ENCODE results near the gene SMIM24. TPM values are rescaled to one million over a fixed set of nuclear protein-coding genes. Genes with fewer than 3 reads are reported as not detected.
"Not testable (repeated sequence)": the region's sequence is repeated elsewhere in the genome, so short reads cannot be mapped to it uniquely, and the experiment has no call there.

Gene SMIM24
- total RNA-seq, 4 donors from 2014 or later: 18.7 to 100 (median 85.5) TPM

DNA sequence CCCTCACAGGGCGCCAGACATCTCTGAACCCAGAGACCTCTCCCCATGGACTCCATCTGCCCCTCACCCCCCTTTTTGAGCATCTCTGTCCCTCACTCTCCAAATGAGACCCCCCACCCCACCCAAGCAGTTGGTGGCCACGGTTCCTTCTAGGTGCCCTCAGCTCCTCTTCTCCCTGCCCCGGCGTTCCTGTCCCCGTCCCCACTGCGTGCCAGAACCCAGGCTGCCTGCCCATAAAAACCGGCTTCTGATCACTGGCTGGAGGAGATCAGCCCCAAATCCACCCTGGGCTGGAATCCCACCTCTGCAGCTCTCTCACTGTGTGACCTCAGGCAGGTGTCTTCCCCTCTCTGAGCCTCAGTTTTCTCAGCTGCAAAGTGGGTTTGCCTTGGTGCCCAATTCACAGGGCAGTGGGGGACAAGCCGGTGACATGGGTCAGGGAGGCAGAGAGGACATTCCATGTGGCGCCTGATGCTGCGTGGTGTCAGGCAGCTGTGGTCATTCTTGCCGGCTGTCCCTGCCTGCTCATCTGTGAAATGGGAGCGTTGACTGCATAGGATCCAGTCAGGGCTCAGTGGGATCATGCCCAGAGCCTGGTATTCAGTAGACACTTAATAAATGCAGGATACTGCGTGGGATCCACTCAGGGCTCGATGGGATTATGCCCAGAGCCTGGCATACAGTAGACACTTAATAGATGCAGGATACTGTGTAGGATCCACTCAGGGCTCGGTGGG, 25.5 kb downstream of the SMIM24 start:
- Histone ChIP-seq H3K4me1 (peaks cover 17 to 37% (median 31%) of the 10 kb centered on the region in 4 donors), H3K9me3 (no peaks in the 10 kb centered on the region), H3K36me3 (peaks cover 0 to 40% (median 4%) of the 10 kb centered on the region in 4 donors), H3K4me3 (no peak overlapping the region), H3K27ac (peak overlapping the region in 2 of 4 donors; percentile 43 to 87), H3K27me3 (no peaks in the 10 kb centered on the region)
- in situ Hi-C loops (cut with MboI; ENCODE audit: low pct_ligation_motif_present in 1 of 4, low pct_unique_long_range_greater_than_20kb in 1 of 4, low sequenced_read_pairs in 3 of 4): no loop called here
- TF ChIP-seq, protein P1, sequence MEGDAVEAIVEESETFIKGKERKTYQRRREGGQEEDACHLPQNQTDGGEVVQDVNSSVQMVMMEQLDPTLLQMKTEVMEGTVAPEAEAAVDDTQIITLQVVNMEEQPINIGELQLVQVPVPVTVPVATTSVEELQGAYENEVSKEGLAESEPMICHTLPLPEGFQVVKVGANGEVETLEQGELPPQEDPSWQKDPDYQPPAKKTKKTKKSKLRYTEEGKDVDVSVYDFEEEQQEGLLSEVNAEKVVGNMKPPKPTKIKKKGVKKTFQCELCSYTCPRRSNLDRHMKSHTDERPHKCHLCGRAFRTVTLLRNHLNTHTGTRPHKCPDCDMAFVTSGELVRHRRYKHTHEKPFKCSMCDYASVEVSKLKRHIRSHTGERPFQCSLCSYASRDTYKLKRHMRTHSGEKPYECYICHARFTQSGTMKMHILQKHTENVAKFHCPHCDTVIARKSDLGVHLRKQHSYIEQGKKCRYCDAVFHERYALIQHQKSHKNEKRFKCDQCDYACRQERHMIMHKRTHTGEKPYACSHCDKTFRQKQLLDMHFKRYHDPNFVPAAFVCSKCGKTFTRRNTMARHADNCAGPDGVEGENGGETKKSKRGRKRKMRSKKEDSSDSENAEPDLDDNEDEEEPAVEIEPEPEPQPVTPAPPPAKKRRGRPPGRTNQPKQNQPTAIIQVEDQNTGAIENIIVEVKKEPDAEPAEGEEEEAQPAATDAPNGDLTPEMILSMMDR (IDR thresholded peaks at IDR 0.05): no peak
- TF ChIP-seq POLR2AphosphoS5 (IDR thresholded peaks at IDR 0.05) (no peak), POLR2A (IDR thresholded peaks at IDR 0.05) (no peak), EP300 (IDR thresholded peaks at IDR 0.05; ENCODE audit: low read depth) (no peak)
- DNase-seq: no peak
- 94 to 95% methylated on average over 3 to 15 of the region's 15 CpGs for WGBS, 2 donors (ENCODE audit: low coverage in 1 of 2)
- intact Hi-C loops (cut with DNase I; ENCODE audit: low total_unique reads): no loop called here

DNA sequence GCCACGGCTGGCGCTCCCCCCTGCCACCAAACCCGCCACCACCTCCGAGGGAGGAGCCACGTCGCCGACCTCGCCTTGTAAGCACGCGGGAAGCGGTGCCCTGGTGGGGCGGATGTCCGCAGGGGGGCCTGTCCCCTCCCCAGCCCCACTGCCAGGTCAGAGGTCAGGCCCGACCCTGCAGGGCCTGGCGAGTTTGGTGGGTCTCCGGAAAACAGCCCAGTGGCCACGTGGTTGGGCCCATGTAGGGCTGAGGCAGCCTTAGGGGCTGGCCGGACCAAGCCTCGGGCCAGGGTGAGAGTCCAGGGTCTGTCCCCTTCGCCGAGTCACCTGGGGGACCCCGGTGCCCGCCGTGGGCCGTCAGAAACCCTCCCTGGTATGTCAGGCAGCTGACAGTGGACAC, 26.5 kb downstream of the SMIM24 start:
- in situ Hi-C loops (cut with MboI; ENCODE audit: low pct_ligation_motif_present in 1 of 4, low pct_unique_long_range_greater_than_20kb in 1 of 4, low sequenced_read_pairs in 3 of 4) (no loop called here), intact Hi-C loops (cut with DNase I; ENCODE audit: low total_unique reads) (no loop called here)
- peaks cover 15 to 29% (median 23%) of the 10 kb centered on the region in 4 donors for H3K4me1 ChIP-seq
- TF ChIP-seq POLR2AphosphoS5 (IDR thresholded peaks at IDR 0.05) (no peak), POLR2A (IDR thresholded peaks at IDR 0.05) (no peak), EP300 (IDR thresholded peaks at IDR 0.05; ENCODE audit: low read depth) (no peak)
- TF ChIP-seq, protein P1 (IDR thresholded peaks at IDR 0.05): no peak
- peak overlapping the region in 3 of 4 donors; percentile 27 to 69 (median 43) for H3K27ac ChIP-seq
- H3K36me3 ChIP-seq: peaks cover 0 to 48% (median 6%) of the 10 kb centered on the region in 4 donors
- H3K27me3 ChIP-seq: no peaks in the 10 kb centered on the region
- H3K9me3 ChIP-seq: no peaks in the 10 kb centered on the region
- H3K4me3 ChIP-seq: no peak overlapping the region
- DNase-seq: no peak
- WGBS, 2 donors (ENCODE audit: low coverage in 1 of 2): 79% methylated on average over 25 of the region's 25 CpGs; no CpG with 5 or more reads in 1 of the 2 donors

DNA sequence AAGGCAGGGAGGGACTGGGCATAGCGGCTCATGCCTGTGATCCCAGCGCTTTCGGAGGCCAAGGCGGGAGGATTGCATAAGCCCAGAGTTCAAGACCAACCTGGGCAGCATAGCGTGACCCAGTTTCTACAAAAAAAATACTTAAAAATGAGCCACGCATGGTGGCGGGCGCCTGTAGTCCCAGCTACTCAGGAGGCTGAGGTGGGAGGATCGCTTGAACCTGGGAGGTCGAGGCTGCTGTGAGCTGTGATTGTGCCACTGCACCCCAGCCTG, 27.4 kb downstream of the SMIM24 start:
- WGBS, 2 donors (ENCODE audit: low coverage in 1 of 2): 97% methylated on average over 10 of the region's 10 CpGs; no CpG with 5 or more reads in 1 of the 2 donors

DNA sequence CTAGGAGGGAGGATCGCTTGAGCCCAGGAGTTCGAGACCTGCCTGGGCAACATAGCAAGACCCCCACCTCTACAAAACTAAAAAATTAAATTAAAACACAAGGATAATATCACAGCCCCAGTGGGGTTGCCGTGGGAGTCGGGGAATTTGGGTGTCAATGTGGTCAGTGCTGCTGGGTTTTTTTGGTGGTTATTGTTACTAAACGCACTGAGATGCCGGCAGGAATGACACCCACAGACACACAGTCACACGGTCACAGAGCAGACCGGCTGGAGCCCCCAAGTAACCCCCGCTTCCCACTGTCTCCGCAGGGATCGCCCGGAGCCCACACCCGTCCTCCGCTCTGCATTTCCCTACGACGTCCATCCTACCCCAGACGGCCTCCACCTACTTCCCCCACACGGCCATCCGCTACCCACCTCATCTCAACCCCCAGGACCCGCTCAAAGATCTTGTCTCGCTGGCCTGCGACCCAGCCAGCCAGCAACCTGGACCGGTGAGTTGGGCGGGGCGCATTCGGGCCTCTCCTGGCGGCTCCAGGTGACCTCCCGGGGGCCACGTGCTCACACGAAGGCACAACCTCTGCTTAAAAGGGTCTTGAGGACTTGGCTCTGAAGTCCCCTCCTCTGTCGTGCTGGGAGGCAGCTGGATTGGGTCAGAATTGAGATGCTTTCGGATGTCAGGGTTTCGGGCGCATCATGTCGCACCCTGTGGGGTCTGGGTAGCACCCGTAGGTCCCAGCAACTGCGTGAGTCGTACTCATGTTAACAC, 28.0 kb downstream of the SMIM24 start:
- 92 to 96% methylated on average over 11 to 38 of the region's 38 CpGs for WGBS, 2 donors (ENCODE audit: low coverage in 1 of 2)
- Histone ChIP-seq H3K9me3 (no peaks in the 10 kb centered on the region), H3K27ac (peak overlapping the region; percentile 69 to 83 (median 76))

More for the DNA sequence above, 27.4 kb downstream of the SMIM24 start:
- Histone ChIP-seq H3K27ac (peak overlapping the region in 3 of 4 donors; percentile 69 to 83 (median 81)), H3K4me1 (peaks cover 8 to 20% (median 14%) of the 10 kb centered on the region in 4 donors), H3K36me3 (peaks cover 0 to 48% (median 7%) of the 10 kb centered on the region in 4 donors)
- intact Hi-C loops (cut with DNase I; ENCODE audit: low total_unique reads); H3K4me3 ChIP-seq; in situ Hi-C loops (cut with MboI; ENCODE audit: low pct_ligation_motif_present in 1 of 4, low pct_unique_long_range_greater_than_20kb in 1 of 4, low sequenced_read_pairs in 3 of 4); H3K9me3 ChIP-seq; H3K27me3 ChIP-seq; DNase-seq: not testable (repeated sequence)

More for the DNA sequence above, 28.0 kb downstream of the SMIM24 start:
- no peak for DNase-seq
- peaks cover 3 to 15% (median 9%) of the 10 kb centered on the region in 4 donors for H3K4me1 ChIP-seq
- H3K36me3 ChIP-seq: peaks cover 0 to 52% (median 7%) of the 10 kb centered on the region in 4 donors
- no peaks in the 10 kb centered on the region for H3K27me3 ChIP-seq
- intact Hi-C loops (cut with DNase I; ENCODE audit: low total_unique reads): no loop called here
- in situ Hi-C loops (cut with MboI; ENCODE audit: low pct_ligation_motif_present in 1 of 4, low pct_unique_long_range_greater_than_20kb in 1 of 4, low sequenced_read_pairs in 3 of 4): no loop called here
- no peak overlapping the region for H3K4me3 ChIP-seq
- TF ChIP-seq, protein P1 (IDR thresholded peaks at IDR 0.05): no peak
- TF ChIP-seq POLR2AphosphoS5 (IDR thresholded peaks at IDR 0.05) (no peak), POLR2A (IDR thresholded peaks at IDR 0.05) (no peak), EP300 (IDR thresholded peaks at IDR 0.05; ENCODE audit: low read depth) (no peak)

All from transverse colon (tissue), 4 donors.